Fibroblast of mammary gland (primary cell): ENCODE results near the gene ARSI.

Source experiments
- DNase-seq: peaks from one replicate; pipeline ENCODE4 v3.0.0-alpha.2; 2010; ENCODE audit warnings: low read depth
- H3K4me3 ChIP-seq: 2 replicates; pipeline ENCODE4 v1.5.1; 2011; ENCODE audit warnings: low read depth, mild to moderate bottlenecking, low read length, moderate library complexity; ENCODE audit not compliant: control insufficient read depth
- TF ChIP-seq, protein P1 (sequence below): conservative IDR thresholded peaks from 2 replicates; pipeline ENCODE4 v1.5.1; 2011; ENCODE audit warnings: low read depth, low read length, inconsistent platforms; ENCODE audit not compliant: control insufficient read depth, insufficient read depth

Gene ARSI

DNA sequence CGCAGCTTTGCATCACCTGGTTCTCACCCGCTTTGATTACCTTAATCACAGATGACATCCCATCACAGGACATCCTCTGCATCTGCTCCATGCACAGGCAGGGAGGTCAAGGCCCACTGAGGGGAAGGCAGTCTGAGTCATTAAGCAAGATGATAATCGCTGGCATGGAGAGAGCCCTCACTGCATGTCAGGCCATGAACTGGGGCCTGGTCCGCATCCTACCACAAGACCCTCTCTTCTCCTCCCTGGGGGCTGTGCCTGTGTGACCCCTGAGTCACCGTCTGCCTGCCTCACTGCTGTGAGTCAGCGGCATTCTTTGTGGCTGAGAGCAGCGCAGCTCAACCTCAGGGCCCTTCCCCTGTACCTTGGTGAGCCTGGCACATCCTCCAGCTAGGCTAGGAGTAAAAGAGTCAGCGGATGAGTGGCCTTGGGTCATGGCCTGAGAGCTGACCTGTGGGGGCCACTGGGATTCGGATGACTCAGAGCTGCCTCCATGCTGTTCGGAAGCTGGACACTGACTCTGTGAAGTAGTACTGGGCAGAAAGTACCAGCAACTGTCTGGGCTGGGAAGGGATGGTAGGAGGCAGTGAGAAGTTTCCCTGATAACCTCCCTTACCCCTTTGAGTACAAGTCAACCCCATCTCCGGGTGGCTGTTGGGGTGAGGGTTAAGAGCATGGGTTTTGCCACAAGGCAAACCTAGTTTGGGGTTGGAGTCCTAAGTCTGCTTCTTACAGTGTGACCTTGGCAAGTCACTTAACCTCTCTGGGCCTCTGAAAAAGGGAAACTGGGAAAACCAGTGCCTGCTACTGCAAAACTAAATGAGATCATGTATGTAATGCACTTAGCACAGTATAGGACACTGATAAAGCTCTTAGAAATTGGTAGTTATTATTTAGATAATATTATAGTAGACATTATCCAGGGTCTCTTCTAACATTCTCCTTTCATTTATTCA is 14.6 kb upstream of the ARSI start:
- TF ChIP-seq, protein P1, sequence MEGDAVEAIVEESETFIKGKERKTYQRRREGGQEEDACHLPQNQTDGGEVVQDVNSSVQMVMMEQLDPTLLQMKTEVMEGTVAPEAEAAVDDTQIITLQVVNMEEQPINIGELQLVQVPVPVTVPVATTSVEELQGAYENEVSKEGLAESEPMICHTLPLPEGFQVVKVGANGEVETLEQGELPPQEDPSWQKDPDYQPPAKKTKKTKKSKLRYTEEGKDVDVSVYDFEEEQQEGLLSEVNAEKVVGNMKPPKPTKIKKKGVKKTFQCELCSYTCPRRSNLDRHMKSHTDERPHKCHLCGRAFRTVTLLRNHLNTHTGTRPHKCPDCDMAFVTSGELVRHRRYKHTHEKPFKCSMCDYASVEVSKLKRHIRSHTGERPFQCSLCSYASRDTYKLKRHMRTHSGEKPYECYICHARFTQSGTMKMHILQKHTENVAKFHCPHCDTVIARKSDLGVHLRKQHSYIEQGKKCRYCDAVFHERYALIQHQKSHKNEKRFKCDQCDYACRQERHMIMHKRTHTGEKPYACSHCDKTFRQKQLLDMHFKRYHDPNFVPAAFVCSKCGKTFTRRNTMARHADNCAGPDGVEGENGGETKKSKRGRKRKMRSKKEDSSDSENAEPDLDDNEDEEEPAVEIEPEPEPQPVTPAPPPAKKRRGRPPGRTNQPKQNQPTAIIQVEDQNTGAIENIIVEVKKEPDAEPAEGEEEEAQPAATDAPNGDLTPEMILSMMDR = no peak
- peak; percentile 99 for DNase-seq
- H3K4me3 ChIP-seq = no peak overlapping the region

DNA sequence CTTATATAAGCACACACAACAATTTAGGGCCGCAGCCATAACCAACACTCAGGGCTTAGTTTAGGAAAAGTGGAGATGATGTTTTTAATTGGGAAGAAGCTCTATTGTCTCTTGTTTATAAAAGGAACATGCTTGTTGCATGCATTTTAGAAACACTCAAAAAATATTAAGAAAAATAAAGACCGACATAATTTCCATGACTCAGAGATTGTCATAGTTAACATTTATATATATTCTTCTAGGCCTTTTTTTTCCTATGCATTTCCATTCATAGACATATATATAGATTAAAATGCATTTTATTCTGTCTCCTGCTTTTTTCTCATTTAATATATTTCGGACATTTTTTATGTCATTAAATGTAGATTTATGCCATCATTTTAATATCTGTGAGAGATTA is 13.6 kb upstream of the ARSI start:
- DNase-seq = no peak
- TF ChIP-seq, protein P1 = no peak
- no peak overlapping the region for H3K4me3 ChIP-seq

DNA sequence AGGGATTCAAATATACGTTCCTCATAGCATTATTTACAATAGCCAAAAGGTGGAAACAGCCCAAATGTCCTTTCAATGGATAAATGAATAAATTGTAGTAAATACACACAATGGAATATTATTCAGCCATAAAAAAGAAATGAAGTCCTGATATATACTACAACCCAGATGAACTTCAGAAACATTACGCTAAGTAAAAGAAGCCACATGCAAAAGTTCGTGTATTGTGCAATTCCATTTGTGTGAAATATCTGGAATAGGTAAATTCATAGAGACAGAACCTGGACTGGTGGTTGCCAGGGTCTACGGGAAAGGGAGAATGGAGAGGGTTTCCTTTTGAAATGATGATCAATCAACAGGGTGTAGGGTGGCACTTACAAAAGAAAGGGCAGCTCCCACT is 12.5 kb upstream of the ARSI start:
- TF ChIP-seq, protein P1 = no peak
- no peak for DNase-seq
- H3K4me3 ChIP-seq = no peak overlapping the region

DNA sequence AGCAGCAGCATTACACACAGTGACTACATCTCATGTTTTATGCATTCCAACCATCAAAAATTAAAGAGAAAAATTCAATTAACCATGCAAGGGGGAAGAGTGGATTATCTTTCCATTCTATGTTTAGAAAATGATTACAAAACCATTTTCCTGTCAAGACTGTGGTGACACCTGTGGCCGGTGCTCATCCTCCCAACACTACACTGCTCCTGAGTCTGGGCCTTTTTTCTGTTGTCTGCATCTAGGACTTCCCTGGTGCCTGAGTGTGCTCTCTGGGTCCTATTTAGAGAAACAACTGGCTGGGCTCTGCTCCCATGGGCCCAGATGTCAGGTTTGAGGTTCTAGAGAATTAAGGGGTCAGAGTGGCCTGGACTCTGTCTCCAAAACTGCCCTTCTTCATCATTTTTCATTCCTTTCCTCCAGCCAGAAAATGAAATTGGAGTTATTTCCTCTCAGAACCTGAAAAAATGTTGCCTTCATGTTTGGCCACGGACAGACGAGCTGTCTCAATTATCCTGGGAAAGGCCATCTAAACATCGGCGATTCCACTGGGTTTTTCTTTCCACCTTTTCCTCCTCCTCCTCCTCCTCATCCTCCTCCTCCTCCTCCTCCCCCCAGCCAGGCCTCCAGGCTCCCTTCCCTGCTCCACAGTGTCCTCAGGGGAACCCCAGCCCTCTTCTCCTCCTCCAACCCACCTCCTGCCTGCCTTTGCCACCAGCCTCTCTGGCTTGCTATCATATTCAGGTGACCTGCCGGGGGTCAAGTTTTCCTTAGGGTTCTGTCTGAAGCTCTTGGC is 11.4 kb upstream of the ARSI start:
- TF ChIP-seq, protein P1 = no peak
- H3K4me3 ChIP-seq = no peak overlapping the region
- no peak for DNase-seq

DNA sequence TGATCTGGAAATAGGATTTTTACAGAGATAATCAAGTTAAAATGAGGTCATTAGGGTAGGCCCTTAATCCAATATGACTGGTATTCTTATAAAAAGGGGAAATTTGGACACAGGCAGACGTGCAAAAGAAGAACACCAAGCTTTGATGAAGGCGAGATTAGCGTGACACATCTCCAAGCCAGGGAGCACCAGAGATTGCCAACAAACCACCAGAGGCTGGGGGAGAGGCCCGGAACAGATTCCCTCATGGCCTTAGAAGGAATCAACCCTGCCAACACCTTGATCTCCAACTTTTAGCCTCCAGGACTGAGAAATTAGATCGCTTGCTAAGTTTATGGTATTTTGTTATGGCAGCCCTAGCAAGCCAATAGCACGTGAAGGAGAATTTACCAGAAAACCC is 10.8 kb upstream of the ARSI start:
- no peak for DNase-seq
- TF ChIP-seq, protein P1 = no peak
- H3K4me3 ChIP-seq = no peak overlapping the region

DNA sequence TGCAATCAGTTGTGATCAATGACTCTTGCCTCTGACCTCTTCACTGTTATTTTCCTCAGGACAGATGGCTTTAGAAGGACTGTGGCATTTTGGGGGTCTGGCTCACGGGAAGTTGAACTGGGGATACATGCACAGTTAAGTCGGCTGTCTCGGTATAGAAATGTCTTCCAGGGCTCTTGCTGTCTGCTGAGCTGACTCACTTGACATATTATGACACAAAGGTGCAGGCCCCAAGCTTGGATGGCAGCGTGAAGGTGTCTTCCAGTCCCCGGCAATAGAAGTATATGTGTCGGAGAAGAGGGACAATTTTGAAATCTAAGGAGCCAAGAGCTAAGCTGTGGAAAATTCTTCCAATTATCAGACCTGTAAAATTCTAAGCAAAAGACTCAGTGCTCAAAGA is 9.8 kb upstream of the ARSI start:
- TF ChIP-seq, protein P1 = no peak
- no peak overlapping the region for H3K4me3 ChIP-seq
- no peak for DNase-seq
